ENCODE results near the gene EPHA2.
"Not testable (repeated sequence)": the region's sequence is repeated elsewhere in the genome, so short reads cannot be mapped to it uniquely, and the experiment has no call there.

EPHA2 gene

GRCh38 chr1:16183765-16184556, 28.1 kb upstream of the EPHA2 start:
- DNase-seq = no peak

- no peak for DNase-seq
Observed at GRCh38 chr1:16183179-16183578, 27.3 kb upstream of the EPHA2 start.

- no peak for DNase-seq
Observed at GRCh38 chr1:16181887-16182719, 26.2 kb upstream of the EPHA2 start.

GRCh38 chr1:16180291-16180824, 24.5 kb upstream of the EPHA2 start:
- DNase-seq = no peak

GRCh38 chr1:16178596-16179497, 23.0 kb upstream of the EPHA2 start:
- no peak for DNase-seq

- no peak for DNase-seq
Observed at GRCh38 chr1:16177306-16177705, 21.4 kb upstream of the EPHA2 start.

GRCh38 chr1:16176653-16177052, 20.8 kb upstream of the EPHA2 start:
- no peak for DNase-seq

- DNase-seq = peak in 1 of 2 experiments; percentile 30
Observed at GRCh38 chr1:16175610-16176553, 20.0 kb upstream of the EPHA2 start.

GRCh38 chr1:16174886-16175598, 19.2 kb upstream of the EPHA2 start:
- no peak for DNase-seq

GRCh38 chr1:16174261-16174868, 18.5 kb upstream of the EPHA2 start:
- DNase-seq = no peak

- DNase-seq = no peak
Observed at GRCh38 chr1:16173447-16174260, 17.8 kb upstream of the EPHA2 start.

- DNase-seq = no peak
Observed at GRCh38 chr1:16172964-16173446, 17.1 kb upstream of the EPHA2 start.

GRCh38 chr1:16172218-16172830, 16.5 kb upstream of the EPHA2 start:
- no peak for DNase-seq

GRCh38 chr1:16171314-16172151, 15.7 kb upstream of the EPHA2 start:
- no peak for DNase-seq

GRCh38 chr1:16170283-16170673, 14.4 kb upstream of the EPHA2 start:
- DNase-seq = no peak

- no peak for DNase-seq
Observed at GRCh38 chr1:16168622-16169360, 12.9 kb upstream of the EPHA2 start.

GRCh38 chr1:16168144-16168495, 12.3 kb upstream of the EPHA2 start:
- not testable (repeated sequence) for DNase-seq

All from cerebellar nuclear complex (tissue), 1 donor.